ENCODE measurements around the gene SRD5A3. TPM values are rescaled to one million over a fixed set of nuclear protein-coding genes. Genes with fewer than 3 reads are reported as not detected.

Gene SRD5A3
- total RNA-seq (3.9 TPM), polyA plus RNA-seq (10 to 100 TPM in 1 of 4 donors, 1 to 10 TPM in 3; 7.7 to 18.4 (median 8.7) TPM)

GRCh38 chr4:55345980-55346850 is at the start of gene SRD5A3:
Gene SRD5A3 (plus strand): TSS chr4:55346242. CDS start chr4:55346337, 95 bp downstream.
- H3K27ac ChIP-seq (ENCODE audit: insufficient read depth, low read length, poor library complexity, severe bottlenecking): peak within 1 kb of the TSS; percentile 60
- H3K36me3 ChIP-seq (ENCODE audit: control insufficient read depth, insufficient read depth, low read length): no peaks in the 10 kb centered on the region
- ATAC-seq (ENCODE audit: low read depth in 2 of 2): peak; percentile 88 to 90
- H3K27me3 ChIP-seq (ENCODE audit: control insufficient read depth, insufficient read depth, low read length): no peaks in the 10 kb centered on the region
- peaks cover 4% of the 10 kb centered on the region for H3K27me3 Mint-ChIP-seq
- H3K27ac Mint-ChIP-seq: peak within 1 kb of the TSS in 2 of 3 donors; percentile 56 to 91
- H3K9me3 ChIP-seq (ENCODE audit: control insufficient read depth in 2 of 2, low read length in 2 of 2): no peaks in the 10 kb centered on the region
- no peaks in the 10 kb centered on the region for H3K36me3 Mint-ChIP-seq
- peaks cover 7 to 23% (median 12%) of the 10 kb centered on the region in 4 donors for H3K4me1 Mint-ChIP-seq
- peak; percentile 62 to 77 (median 73) for DNase-seq
- peaks cover 7% of the 10 kb centered on the region for H3K4me1 ChIP-seq (ENCODE audit: control insufficient read depth, insufficient read depth, low read length, poor library complexity, severe bottlenecking)
- H3K9me3 Mint-ChIP-seq: peaks cover 0 to 4% (median 0%) of the 10 kb centered on the region in 7 donors
- H3K4me3 ChIP-seq (ENCODE audit: low read depth, low read length): peak within 1 kb of the TSS; percentile 66
- peak within 1 kb of the TSS; percentile 88 to 93 (median 92) for H3K4me3 Mint-ChIP-seq

DNA sequence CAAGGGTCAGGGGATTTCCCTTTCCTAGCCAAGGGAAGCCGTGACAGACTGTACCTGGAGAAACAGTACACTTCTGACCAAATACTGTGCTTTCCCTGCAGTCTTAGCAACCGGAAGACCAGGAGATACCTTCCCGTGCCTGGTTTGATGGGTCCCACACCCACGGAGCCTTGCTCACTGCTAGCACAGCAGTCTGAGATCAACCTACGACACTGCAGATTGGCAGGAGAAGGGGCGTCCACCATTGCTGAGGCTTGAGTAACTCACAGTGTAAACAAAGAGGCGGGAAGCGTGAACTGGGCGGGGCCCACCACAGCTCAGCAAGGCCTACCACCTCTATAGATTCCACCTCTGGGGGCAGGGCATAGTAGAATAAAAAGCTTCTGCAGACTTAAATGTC is 48.7 kb upstream of the SRD5A3 start:
- H3K27ac Mint-ChIP-seq: no peak overlapping the region
- no peaks in the 10 kb centered on the region for H3K36me3 ChIP-seq (ENCODE audit: control insufficient read depth, insufficient read depth, low read length)
- H3K27ac ChIP-seq (ENCODE audit: insufficient read depth, low read length, poor library complexity, severe bottlenecking): no peak overlapping the region
- peaks cover 0 to 6% (median 0%) of the 10 kb centered on the region in 7 donors for H3K9me3 Mint-ChIP-seq
- no peaks in the 10 kb centered on the region for H3K4me1 ChIP-seq (ENCODE audit: control insufficient read depth, insufficient read depth, low read length, poor library complexity, severe bottlenecking)
- H3K27me3 Mint-ChIP-seq: peaks cover 4% of the 10 kb centered on the region
- ATAC-seq (ENCODE audit: low read depth in 2 of 2) (no peak), DNase-seq (no peak)
- H3K27me3 ChIP-seq (ENCODE audit: control insufficient read depth, insufficient read depth, low read length): no peaks in the 10 kb centered on the region
- H3K9me3 ChIP-seq (ENCODE audit: control insufficient read depth in 2 of 2, low read length in 2 of 2): no peaks in the 10 kb centered on the region
- no peaks in the 10 kb centered on the region for H3K36me3 Mint-ChIP-seq
- H3K4me1 Mint-ChIP-seq: no peaks in the 10 kb centered on the region
- H3K4me3 ChIP-seq (ENCODE audit: low read depth, low read length): no peak overlapping the region
- H3K4me3 Mint-ChIP-seq: no peak overlapping the region

DNA sequence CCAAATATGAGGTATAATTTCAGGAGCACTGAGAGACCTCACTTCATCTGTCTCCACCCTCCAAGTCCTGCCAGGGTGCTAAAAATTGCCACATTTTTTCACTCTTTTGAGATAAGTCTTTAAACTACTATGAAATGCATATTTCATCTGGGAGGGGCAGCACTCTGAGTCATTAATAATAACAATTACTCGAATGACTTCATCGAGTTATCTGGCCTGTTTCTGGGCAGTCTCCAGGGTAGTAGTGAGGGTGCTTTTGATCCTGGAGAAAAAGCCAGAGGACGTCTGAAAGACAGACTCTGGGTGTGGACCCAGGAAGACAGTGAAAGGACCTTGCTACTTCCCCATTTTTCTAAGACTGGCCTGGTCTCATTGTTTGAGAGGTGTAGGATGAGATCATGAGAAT is 42.3 kb upstream of the SRD5A3 start:
- Mint-ChIP-seq H3K4me1 (no peaks in the 10 kb centered on the region), H3K27me3 (peaks cover 10% of the 10 kb centered on the region), H3K36me3 (no peaks in the 10 kb centered on the region), H3K4me3 (no peak overlapping the region), H3K27ac (no peak overlapping the region), H3K9me3 (peaks cover 0 to 6% (median 2%) of the 10 kb centered on the region in 7 donors)
- DNase-seq (no peak), ATAC-seq (ENCODE audit: low read depth in 2 of 2) (no peak)
- H3K36me3 ChIP-seq (ENCODE audit: control insufficient read depth, insufficient read depth, low read length): no peaks in the 10 kb centered on the region
- H3K27ac ChIP-seq (ENCODE audit: insufficient read depth, low read length, poor library complexity, severe bottlenecking): no peak overlapping the region
- no peaks in the 10 kb centered on the region for H3K9me3 ChIP-seq (ENCODE audit: control insufficient read depth in 2 of 2, low read length in 2 of 2)
- no peaks in the 10 kb centered on the region for H3K27me3 ChIP-seq (ENCODE audit: control insufficient read depth, insufficient read depth, low read length)
- H3K4me3 ChIP-seq (ENCODE audit: low read depth, low read length): no peak overlapping the region
- H3K4me1 ChIP-seq (ENCODE audit: control insufficient read depth, insufficient read depth, low read length, poor library complexity, severe bottlenecking): no peaks in the 10 kb centered on the region

- Mint-ChIP-seq H3K4me1 (no peaks in the 10 kb centered on the region), H3K9me3 (peaks cover 0 to 6% (median 2%) of the 10 kb centered on the region in 7 donors), H3K27me3 (peaks cover 10% of the 10 kb centered on the region), H3K4me3 (no peak overlapping the region), H3K36me3 (no peaks in the 10 kb centered on the region), H3K27ac (no peak overlapping the region)
- H3K27ac ChIP-seq (ENCODE audit: insufficient read depth, low read length, poor library complexity, severe bottlenecking): no peak overlapping the region
- ATAC-seq (ENCODE audit: low read depth in 2 of 2) (no peak), DNase-seq (no peak)
- no peaks in the 10 kb centered on the region for H3K27me3 ChIP-seq (ENCODE audit: control insufficient read depth, insufficient read depth, low read length)
- H3K4me1 ChIP-seq (ENCODE audit: control insufficient read depth, insufficient read depth, low read length, poor library complexity, severe bottlenecking): no peaks in the 10 kb centered on the region
- H3K4me3 ChIP-seq (ENCODE audit: low read depth, low read length): no peak overlapping the region
- H3K36me3 ChIP-seq (ENCODE audit: control insufficient read depth, insufficient read depth, low read length): no peaks in the 10 kb centered on the region
- no peaks in the 10 kb centered on the region for H3K9me3 ChIP-seq (ENCODE audit: control insufficient read depth in 2 of 2, low read length in 2 of 2)
Observed at GRCh38 chr4:55304303-55304702, 41.7 kb upstream of the SRD5A3 start.

DNA sequence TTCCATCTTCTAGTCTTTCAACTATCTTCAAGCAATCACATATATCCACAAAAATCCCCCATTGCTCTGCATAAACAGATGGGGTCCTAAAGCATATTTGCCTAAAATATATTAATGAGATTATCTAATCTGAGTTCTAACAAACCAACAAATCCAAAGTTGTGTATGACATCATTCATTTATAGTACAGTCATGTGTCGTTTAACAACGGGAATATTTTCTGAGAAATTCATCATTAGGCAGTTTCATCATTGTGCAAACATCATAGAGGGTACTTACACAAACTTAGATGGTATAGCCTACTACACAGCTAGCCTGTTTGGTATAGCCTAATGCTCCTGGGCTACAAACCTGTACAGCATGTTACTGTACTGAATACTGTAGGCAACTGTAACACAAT is 38.0 kb upstream of the SRD5A3 start:
- no peaks in the 10 kb centered on the region for H3K36me3 Mint-ChIP-seq
- H3K36me3 ChIP-seq (ENCODE audit: control insufficient read depth, insufficient read depth, low read length): no peaks in the 10 kb centered on the region
- H3K9me3 ChIP-seq (ENCODE audit: control insufficient read depth in 2 of 2, low read length in 2 of 2): no peaks in the 10 kb centered on the region
- DNase-seq (no peak), ATAC-seq (ENCODE audit: low read depth in 2 of 2) (no peak)
- no peaks in the 10 kb centered on the region for H3K4me1 Mint-ChIP-seq
- peaks cover 0 to 2% (median 0%) of the 10 kb centered on the region in 7 donors for H3K9me3 Mint-ChIP-seq
- H3K27ac Mint-ChIP-seq: no peak overlapping the region
- H3K4me1 ChIP-seq (ENCODE audit: control insufficient read depth, insufficient read depth, low read length, poor library complexity, severe bottlenecking): no peaks in the 10 kb centered on the region
- H3K4me3 ChIP-seq (ENCODE audit: low read depth, low read length): no peak overlapping the region
- peaks cover 2% of the 10 kb centered on the region for H3K27me3 ChIP-seq (ENCODE audit: control insufficient read depth, insufficient read depth, low read length)
- no peak overlapping the region for H3K27ac ChIP-seq (ENCODE audit: insufficient read depth, low read length, poor library complexity, severe bottlenecking)
- H3K4me3 Mint-ChIP-seq: no peak overlapping the region
- H3K27me3 Mint-ChIP-seq: peaks cover 6% of the 10 kb centered on the region

DNA sequence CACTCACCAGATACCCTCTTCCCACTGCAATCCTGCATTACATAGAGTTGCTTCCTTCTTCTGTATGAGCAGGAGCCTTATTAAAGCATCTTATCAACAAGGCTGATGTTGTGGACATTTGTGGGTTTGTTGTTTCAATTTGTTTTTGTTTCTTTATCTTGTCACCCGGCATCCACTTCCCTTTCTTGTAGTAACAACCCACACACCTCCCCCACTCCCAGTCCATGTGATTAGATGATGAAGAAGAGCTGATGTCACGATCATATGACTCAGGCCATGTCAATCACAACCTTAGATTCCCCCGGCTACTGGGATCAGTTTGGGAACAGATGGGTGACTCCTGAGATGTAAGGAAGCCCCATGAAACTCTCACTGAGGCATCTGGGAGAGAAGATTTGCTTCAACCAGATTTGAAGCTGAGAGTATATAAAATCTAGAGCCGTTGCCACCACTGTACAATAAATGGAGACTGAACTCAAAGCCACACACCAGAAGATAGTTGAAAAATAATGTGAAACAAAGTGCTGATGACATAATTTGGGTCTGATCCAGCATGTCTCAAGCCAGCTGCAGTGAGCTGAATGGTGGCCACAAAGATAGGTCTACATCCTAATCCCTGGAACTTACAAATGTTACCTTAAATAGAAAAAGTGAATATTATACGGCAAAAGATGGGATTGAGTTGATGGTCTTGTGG is 34.1 kb upstream of the SRD5A3 start:
- H3K9me3 Mint-ChIP-seq: peaks cover 0 to 2% (median 0%) of the 10 kb centered on the region in 7 donors

DNA sequence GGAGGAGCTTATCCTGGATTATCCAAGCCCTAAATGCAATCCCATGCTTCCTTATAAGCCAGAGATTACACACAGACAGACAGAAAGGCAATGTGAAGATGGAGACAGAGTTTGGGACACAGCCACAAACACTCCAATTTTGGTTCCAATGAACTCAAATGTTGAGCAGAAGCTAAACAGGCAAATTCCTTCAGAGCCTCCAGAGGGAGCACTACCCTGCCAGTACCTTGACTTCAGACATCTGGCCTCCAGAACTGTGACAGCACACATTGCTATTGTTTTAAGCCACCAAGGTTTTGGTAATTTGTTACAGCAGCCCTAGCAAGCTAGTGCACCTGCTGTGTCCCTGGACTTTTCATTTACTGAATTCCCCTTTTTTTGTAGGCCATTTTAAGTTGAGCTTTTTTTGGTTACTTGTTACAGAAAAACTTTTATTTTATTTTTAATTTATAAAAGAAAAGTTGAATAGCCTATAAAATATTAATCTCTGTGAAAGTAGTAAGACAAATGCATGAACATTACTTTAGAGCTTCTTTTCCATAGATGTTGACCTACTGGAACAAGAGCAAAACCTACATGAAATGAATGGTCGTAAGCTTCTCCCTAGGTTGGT is 33.4 kb upstream of the SRD5A3 start:
- no peaks in the 10 kb centered on the region for H3K36me3 Mint-ChIP-seq
- no peak overlapping the region for H3K4me3 Mint-ChIP-seq
- no peak overlapping the region for H3K4me3 ChIP-seq (ENCODE audit: low read depth, low read length)
- peaks cover 4% of the 10 kb centered on the region for H3K27me3 Mint-ChIP-seq
- H3K4me1 Mint-ChIP-seq: no peaks in the 10 kb centered on the region
- ATAC-seq (ENCODE audit: low read depth in 2 of 2): peak in 1 of 2 donors; percentile 70
- peak; percentile 3 to 54 (median 19) for DNase-seq
- no peaks in the 10 kb centered on the region for H3K36me3 ChIP-seq (ENCODE audit: control insufficient read depth, insufficient read depth, low read length)
- H3K27ac ChIP-seq (ENCODE audit: insufficient read depth, low read length, poor library complexity, severe bottlenecking): no peak overlapping the region
- no peaks in the 10 kb centered on the region for H3K9me3 ChIP-seq (ENCODE audit: control insufficient read depth in 2 of 2, low read length in 2 of 2)
- no peaks in the 10 kb centered on the region for H3K4me1 ChIP-seq (ENCODE audit: control insufficient read depth, insufficient read depth, low read length, poor library complexity, severe bottlenecking)
- H3K9me3 Mint-ChIP-seq: peaks cover 0 to 1% (median 0%) of the 10 kb centered on the region in 7 donors
- H3K27me3 ChIP-seq (ENCODE audit: control insufficient read depth, insufficient read depth, low read length): peaks cover 2% of the 10 kb centered on the region
- H3K27ac Mint-ChIP-seq: no peak overlapping the region

More for the DNA sequence above, 34.1 kb upstream of the SRD5A3 start:
- Histone ChIP-seq H3K9me3 (ENCODE audit: control insufficient read depth in 2 of 2, low read length in 2 of 2) (no peaks in the 10 kb centered on the region), H3K27me3 (ENCODE audit: control insufficient read depth, insufficient read depth, low read length) (peaks cover 2% of the 10 kb centered on the region), H3K4me3 (ENCODE audit: low read depth, low read length) (no peak overlapping the region), H3K36me3 (ENCODE audit: control insufficient read depth, insufficient read depth, low read length) (no peaks in the 10 kb centered on the region), H3K4me1 (ENCODE audit: control insufficient read depth, insufficient read depth, low read length, poor library complexity, severe bottlenecking) (no peaks in the 10 kb centered on the region), H3K27ac (ENCODE audit: insufficient read depth, low read length, poor library complexity, severe bottlenecking) (no peak overlapping the region)
- Mint-ChIP-seq H3K27ac (no peak overlapping the region), H3K4me3 (no peak overlapping the region), H3K4me1 (no peaks in the 10 kb centered on the region), H3K27me3 (peaks cover 4% of the 10 kb centered on the region), H3K36me3 (no peaks in the 10 kb centered on the region)
- ATAC-seq (ENCODE audit: low read depth in 2 of 2): no peak
- DNase-seq: no peak
